GM23338 (cell line): ENCODE measurements around the gene PCSK5. TPM values are rescaled to one million over a fixed set of nuclear protein-coding genes. Genes with fewer than 3 reads are reported as not detected.

ENCODE experiments used
- ATAC-seq: fragments of 200-7000 bp; cut with Tn5 transposase; 3 replicates; pipeline ENCODE4 v1.9.1; 2020
- DNase-seq: peaks from one replicate; pipeline ENCODE4 v3.0.0-alpha.2; 2015; ENCODE audit warnings: low spot score
- H2AFZ ChIP-seq: fragments of 200-600 bp; sonication (generic); 2 replicates; pipeline ENCODE4 v1.8.0; 2016; ENCODE audit warnings: antibody characterized with exemption, mild to moderate bottlenecking, moderate library complexity
- H3F3A ChIP-seq: fragments of 200-600 bp; sonication (generic); replicated peaks from 2 replicates; pipeline ENCODE4 v1.8.0; 2017; ENCODE audit warnings: antibody characterized with exemption, mixed run types, low read depth
- H3K27ac ChIP-seq: fragments of 200-600 bp; sonication (generic); 2 replicates; pipeline ENCODE4 v1.6.1; 2016; ENCODE audit warnings: low read depth
- H3K27me3 ChIP-seq: fragments of 200-600 bp; sonication (generic); 2 replicates; pipeline ENCODE4 v1.8.0; 2016; ENCODE audit warnings: mild to moderate bottlenecking, mixed run types, moderate library complexity; ENCODE audit not compliant: insufficient read depth
- H3K36me3 ChIP-seq: fragments of 200-600 bp; sonication (generic); 2 replicates; pipeline ENCODE4 v1.8.0; 2016; ENCODE audit warnings: mild to moderate bottlenecking; ENCODE audit not compliant: insufficient read depth
- H3K4me1 ChIP-seq: fragments of 200-600 bp; sonication (generic); 2 replicates; pipeline ENCODE4 v1.8.0; 2016; ENCODE audit warnings: mild to moderate bottlenecking, moderate library complexity; ENCODE audit not compliant: insufficient read depth
- H3K4me2 ChIP-seq: fragments of 200-600 bp; sonication (generic); 2 replicates; pipeline ENCODE4 v1.7.1; 2017; ENCODE audit warnings: mixed run types
- H3K4me3 ChIP-seq: fragments of 200-600 bp; sonication (generic); 2 replicates; pipeline ENCODE4 v1.6.1; 2016; ENCODE audit warnings: mixed run types
- H3K79me2 ChIP-seq: fragments of 200-600 bp; sonication (generic); replicated peaks from 2 replicates; pipeline ENCODE4 v1.8.0; 2017; ENCODE audit warnings: mild to moderate bottlenecking; ENCODE audit not compliant: insufficient read depth
- H3K9me2 ChIP-seq: fragments of 200-600 bp; sonication (generic); 2 replicates; pipeline ENCODE4 v1.8.0; 2017; ENCODE audit not compliant: insufficient read depth
- H4K20me1 ChIP-seq: fragments of 200-600 bp; sonication (generic); replicated peaks from 2 replicates; pipeline ENCODE4 v1.8.0; 2017; ENCODE audit warnings: mild to moderate bottlenecking; ENCODE audit not compliant: insufficient read depth
- H3K27ac Mint-ChIP-seq: 2 replicates; pipeline ENCODE4 v1.8.0; 2020; ENCODE audit warnings: inconsistent platforms, mild to moderate bottlenecking, moderate library complexity, mixed read lengths
- H3K27me3 Mint-ChIP-seq: 3 replicates; pipeline ENCODE4 v1.8.0; 2022; ENCODE audit warnings: low read depth, mild to moderate bottlenecking, moderate library complexity, mixed read lengths, inconsistent platforms; ENCODE audit not compliant: insufficient read depth, poor library complexity
- H3K36me3 Mint-ChIP-seq: 3 replicates; pipeline ENCODE4 v1.8.0; 2021; ENCODE audit warnings: low read depth, mild to moderate bottlenecking, inconsistent platforms, moderate library complexity, mixed read lengths
- H3K4me1 Mint-ChIP-seq: 3 replicates; pipeline ENCODE4 v1.8.0; 2020; ENCODE audit warnings: mild to moderate bottlenecking, inconsistent platforms, mixed read lengths
- H3K4me3 Mint-ChIP-seq: 3 replicates; pipeline ENCODE4 v1.8.0; 2021; ENCODE audit warnings: moderate library complexity, mild to moderate bottlenecking, inconsistent platforms, mixed read lengths
- H3K9me3 Mint-ChIP-seq: 3 replicates; pipeline ENCODE4 v1.8.0; 2020; ENCODE audit warnings: moderate library complexity, mild to moderate bottlenecking, inconsistent platforms, mixed read lengths
- CREB1 ChIP-seq: fragments of 250-450 bp; sonication (Bioruptor Pico); IDR thresholded peaks from 2 replicates; pipeline ENCODE4 v1.5.0; 2020; ENCODE audit warnings: low read depth, mild to moderate bottlenecking, moderate library complexity
- ETS1 ChIP-seq: IDR thresholded peaks from 2 replicates; pipeline ENCODE4 v1.6.1; 2016; ENCODE audit warnings: antibody characterized with exemption
- EZH2 ChIP-seq: fragments of 200-600 bp; sonication (generic); IDR thresholded peaks from one replicate; pipeline ENCODE4 v1.8.0; 2017; ENCODE audit warnings: antibody characterized with exemption, mild to moderate bottlenecking, low read depth; ENCODE audit not compliant: unreplicated experiment
- EZH2phosphoT487 ChIP-seq: fragments of 200-600 bp; sonication (generic); IDR thresholded peaks from one replicate; pipeline ENCODE4 v1.8.1; 2018; ENCODE audit warnings: antibody characterized with exemption; ENCODE audit not compliant: unreplicated experiment
- JUNB ChIP-seq: IDR thresholded peaks from one replicate; pipeline ENCODE4 v1.6.1; 2016; ENCODE audit warnings: antibody characterized with exemption; ENCODE audit not compliant: unreplicated experiment
- NANOG ChIP-seq: IDR thresholded peaks from 2 replicates; pipeline ENCODE4 v1.6.1; 2016; ENCODE audit warnings: antibody characterized with exemption, borderline replicate concordance
- POLR2AphosphoS5 ChIP-seq: IDR thresholded peaks from 2 replicates; pipeline ENCODE4 v1.6.1; 2016; ENCODE audit warnings: antibody characterized with exemption, low read depth
- STAT1 ChIP-seq: IDR thresholded peaks from one replicate; pipeline ENCODE4 v1.6.1; 2016; ENCODE audit warnings: antibody characterized with exemption; ENCODE audit not compliant: unreplicated experiment
- ZNF462 ChIP-seq: fragments of 250-450 bp; sonication (Bioruptor Pico); IDR thresholded peaks from 2 replicates; pipeline ENCODE4 v1.5.0; 2020; ENCODE audit warnings: mild to moderate bottlenecking, moderate library complexity
- polyA plus RNA-seq: library from polyadenylated mRNA; unstranded; fragments of >200 nt; fragmentation: Nextera tagmentation; extraction: Ambion mirVana; gene quantifications from 2 replicates; pipeline ENCODE4 v1.2.1, GENCODE V29; 2016
- total RNA-seq: library from RNA; depleted of rRNA; stranded (reverse); fragments of >200 nt; shearing (Covaris generic); gene quantifications from 2 replicates; pipeline ENCODE4 v1.2.3, GENCODE V29; 2014

The PCSK5 gene
- total and polyA plus RNA-seq, 2 experiments from 2014 or later: 12.3 to 34.8 TPM

GRCh38 chr9:76333388-76333787 lies 442.9 kb downstream of the PCSK5 start (continued):
- TF ChIP-seq ZNF462 (CRISPR knock-in tag): no peak

- Mint-ChIP-seq H3K27me3 (no peaks in the 10 kb centered on the region), H3K9me3 (no peaks in the 10 kb centered on the region; the same call in 2 of the 3 replicates)
- TF ChIP-seq CREB1 (CRISPR knock-in tag): no peak
- TF ChIP-seq STAT1: no peak
- TF ChIP-seq NANOG: no peak
- TF ChIP-seq EZH2phosphoT487: no peak
- no peak for TF ChIP-seq ETS1
- no peak for TF ChIP-seq POLR2AphosphoS5
- no peak for TF ChIP-seq ZNF462 (CRISPR knock-in tag)
- no peak for TF ChIP-seq EZH2
- no peak for TF ChIP-seq JUNB
These were observed 443.5 kb downstream of the PCSK5 start for GRCh38 chr9:76333964-76334363.

More at GRCh38 chr9:76333964-76334363, 443.5 kb downstream of the PCSK5 start:
- H3K4me2 ChIP-seq: no peak overlapping the region
- H3K79me2 ChIP-seq: no peaks in the 10 kb centered on the region
- no peak overlapping the region for H3K27ac ChIP-seq
- H3K9me2 ChIP-seq: no peaks in the 10 kb centered on the region
- Mint-ChIP-seq H3K36me3 (no peaks in the 10 kb centered on the region), H3K4me3 (no peak overlapping the region), H3K4me1 (peaks cover 5% of the 10 kb centered on the region; the same call in 2 of the 3 replicates), H3K27ac (no peak overlapping the region)
- H4K20me1 ChIP-seq: no peaks in the 10 kb centered on the region
- DNase-seq (no peak), ATAC-seq (no peak)
- H3K4me3 ChIP-seq: no peak overlapping the region
- no peaks in the 10 kb centered on the region for H3F3A ChIP-seq
- no peaks in the 10 kb centered on the region for H3K36me3 ChIP-seq
- no peaks in the 10 kb centered on the region for H3K27me3 ChIP-seq
- no peaks in the 10 kb centered on the region for H3K4me1 ChIP-seq
- H2AFZ ChIP-seq: no peak overlapping the region
